HCT116 (cell line): ENCODE results near the gene SEMA3F. TPM values are rescaled to one million over a fixed set of nuclear protein-coding genes. Genes with fewer than 3 reads are reported as not detected.

ENCODE experiments used
- ATAC-seq: fragments of 200-7000 bp; cut with Tn5 transposase; 2 replicates; pipeline ENCODE4 v1.9.1; 2020; ENCODE audit warnings: mild to moderate bottlenecking, moderate library complexity
- BruUV-seq: library from RNA; stranded (reverse); fragments of 400-500 nt; replicated peaks from 2 replicates; lab custom pipeline; 2021; lab: Mats Ljungman, UMichigan
- CTCF ChIA-PET: fragments of 300-600 bp; sonication (Branson Sonifier 250); formaldehyde crosslinking; loops from one replicate; lab custom pipeline; 2021; ENCODE audit warnings: antibody characterized with exemption; lab: Charles Lee
- POLR2A ChIA-PET: fragments of 300-600, 350-600 bp; sonication (Branson Sonifier 250); formaldehyde crosslinking; loops from one replicate; lab custom pipeline; 2021; ENCODE audit warnings: antibody characterized with exemption; lab: Charles Lee
- RAD21 ChIA-PET, 2 experiments: fragments of 300-600 bp; sonication (Branson Sonifier 250); formaldehyde crosslinking; loops; one replicate each; lab custom pipeline; 2023; ENCODE audit warnings: low total read pairs in 2 of 2; ENCODE audit not compliant: uncharacterized antibody in 2 of 2, unreplicated experiment in 2 of 2, low non-redundant PET in 1 of 2; lab: Charles Lee
- DNase-seq: peaks from one replicate; pipeline ENCODE4 v3.0.0-alpha.2; 2010; ENCODE audit warnings: low read depth, low spot score
- H2AFZ ChIP-seq: fragments of 200-600 bp; shearing (Covaris generic), sonication (generic); 2 replicates; pipeline ENCODE4 v1.6.1; 2017; ENCODE audit warnings: low read depth, mixed run types, mixed read lengths, antibody characterized with exemption, low read length; ENCODE audit not compliant: poor library complexity, severe bottlenecking
- H3K27ac ChIP-seq: 2 replicates; pipeline ENCODE4 v1.5.1; 2012; ENCODE audit warnings: low read depth, low read length
- H3K27me3 ChIP-seq: fragments of 200-600 bp; sonication (generic); 2 replicates; pipeline ENCODE4 v1.6.1; 2016; ENCODE audit warnings: mixed run types, low read length, mixed read lengths; ENCODE audit not compliant: insufficient read depth
- H3K36me3 ChIP-seq, 2 experiments: fragments of 200-500 bp in 1 of 2; fragments of 200-600 bp in 1 of 2; sonication (Bioruptor generic) in 1 of 2; sonication (generic) in 1 of 2; 2 replicates each; pipeline versions ENCODE4 v1.5.1 to v1.6.1; 2014 to 2016; ENCODE audit warnings: low read length in 2 of 2, inconsistent platforms in 1 of 2, mixed read lengths in 1 of 2, mixed run types in 1 of 2; ENCODE audit not compliant: insufficient read depth in 2 of 2, control insufficient read depth in 1 of 2
- H3K4me1 ChIP-seq, 2 experiments: fragments of 200-600 bp in 1 of 2; sonication (generic) in 1 of 2; 2 replicates each; pipeline versions ENCODE4 v1.5.1 to v1.6.1; 2012 to 2017; ENCODE audit warnings: low read length in 2 of 2, inconsistent platforms in 1 of 2, mild to moderate bottlenecking in 1 of 2, mixed read lengths in 1 of 2, mixed run types in 1 of 2, moderate library complexity in 1 of 2; ENCODE audit not compliant: insufficient read depth in 2 of 2, control insufficient read depth in 1 of 2
- H3K4me2 ChIP-seq: fragments of 200-600 bp; sonication (generic); 2 replicates; pipeline ENCODE4 v1.6.1; 2017; ENCODE audit warnings: mixed run types, low read length, mixed read lengths
- H3K4me3 ChIP-seq, 2 experiments: fragments of 200-600 bp in 1 of 2; sonication (generic) in 1 of 2; replicated peaks in 1 of 2; 2 replicates each; pipeline ENCODE4 v1.5.1; 2011 to 2016; ENCODE audit warnings: low read length in 2 of 2, control low read depth in 1 of 2, low read depth in 1 of 2, mild to moderate bottlenecking in 1 of 2, mixed read lengths in 1 of 2, mixed run types in 1 of 2
- H3K79me2 ChIP-seq: fragments of 200-600 bp; sonication (generic); 2 replicates; pipeline ENCODE4 v1.6.1; 2017; ENCODE audit warnings: mild to moderate bottlenecking, mixed run types, low read length, moderate library complexity, mixed read lengths; ENCODE audit not compliant: insufficient read depth
- H3K9ac ChIP-seq: fragments of 200-600 bp; sonication (generic); 2 replicates; pipeline ENCODE4 v1.6.1; 2016; ENCODE audit warnings: low read length, mixed read lengths
- H3K9me2 ChIP-seq: fragments of 200-600 bp; sonication (generic), shearing (Covaris generic); 2 replicates; pipeline ENCODE4 v1.6.1; 2017; ENCODE audit warnings: mixed run types, mild to moderate bottlenecking, moderate library complexity; ENCODE audit not compliant: insufficient read depth
- H3K9me3 ChIP-seq, 2 experiments: fragments of 200-500 bp in 1 of 2; fragments of 200-600 bp in 1 of 2; sonication (Bioruptor generic) in 1 of 2; sonication (generic) in 1 of 2; 2 replicates each; pipeline ENCODE4 v1.6.1; 2014 to 2017; ENCODE audit warnings: low read length in 2 of 2, mixed read lengths in 2 of 2, inconsistent platforms in 1 of 2, low read depth in 1 of 2, mild to moderate bottlenecking in 1 of 2, mixed run types in 1 of 2, moderate library complexity in 1 of 2; ENCODE audit not compliant: control insufficient read depth in 1 of 2, insufficient read depth in 1 of 2
- H4K20me1 ChIP-seq: fragments of 200-600 bp; sonication (generic), shearing (Covaris generic); 2 replicates; pipeline ENCODE4 v1.6.1; 2017; ENCODE audit warnings: mixed run types, mild to moderate bottlenecking, moderate library complexity; ENCODE audit not compliant: insufficient read depth
- CBX3 ChIP-seq: IDR thresholded peaks from 2 replicates; pipeline ENCODE4 v1.6.1; 2012; ENCODE audit warnings: low read depth
- CTCF ChIP-seq, 3 experiments: fragments of 200-600 bp in 1 of 3; sonication (generic) in 1 of 3; IDR thresholded peaks in 2 of 3; conservative IDR thresholded peaks in 1 of 3; 2 replicates each; pipeline ENCODE4 v1.5.1; 2012 to 2017; ENCODE audit warnings: low read depth in 2 of 3, low read length in 2 of 3, antibody characterized with exemption in 1 of 3, borderline replicate concordance in 1 of 3, control low read depth in 1 of 3, mild to moderate bottlenecking in 1 of 3, mixed read lengths in 1 of 3, mixed run types in 1 of 3, moderate library complexity in 1 of 3; ENCODE audit not compliant: insufficient read depth in 1 of 3
- FOSL1 ChIP-seq: IDR thresholded peaks from 2 replicates; pipeline ENCODE4 v1.6.1; 2012; ENCODE audit warnings: low read depth
- RAD21 ChIP-seq: IDR thresholded peaks from 2 replicates; pipeline ENCODE4 v1.6.1; 2012; ENCODE audit warnings: low read depth, mild to moderate bottlenecking
- SP1 ChIP-seq: IDR thresholded peaks from 2 replicates; pipeline ENCODE4 v1.6.1; 2012; ENCODE audit warnings: low read depth
- TCF7L2 ChIP-seq: IDR thresholded peaks from 2 replicates; pipeline ENCODE4 v1.7.0; 2011; ENCODE audit warnings: borderline replicate concordance, inconsistent platforms; ENCODE audit not compliant: insufficient read depth, insufficient read length; ENCODE audit errors: extremely low read depth
- YY1 ChIP-seq: IDR thresholded peaks from 2 replicates; pipeline ENCODE4 v1.6.1; 2011; ENCODE audit warnings: low read length, low read depth, moderate library complexity, mild to moderate bottlenecking; ENCODE audit not compliant: insufficient replicate concordance; ENCODE audit errors: extremely low read depth
- intact Hi-C: fragments of 100-400 bp; cut with micrococcal nuclease; formaldehyde crosslinking; loops from 2 replicates; pipeline ENCODE4 v1.10.0; 2022
- total RNA-seq: library from RNA; stranded (reverse); gene quantifications from one replicate; pipeline ENCODE4 v1.2.1, GENCODE V29; 2021; ENCODE audit not compliant: unreplicated experiment
- TF ChIP-seq, protein P1 (sequence below): IDR thresholded peaks from 2 replicates; pipeline ENCODE4 v1.6.1; 2012

The SEMA3F gene
- total RNA-seq, 1 experiment from 2014 or later, result 15.7 TPM

GRCh38 chr3:50136714-50137405, 18.3 kb upstream of the SEMA3F start:
- no peak overlapping the region for H3K4me2 ChIP-seq
- no peaks in the 10 kb centered on the region for H3K36me3 ChIP-seq
- ChIA-PET POLR2A (no interaction called here), CTCF (no interaction called here), RAD21 (no interaction called here)
- no peaks in the 10 kb centered on the region for H3K9me2 ChIP-seq
- no peak overlapping the region for H3K4me3 ChIP-seq
- TF ChIP-seq, protein P1, sequence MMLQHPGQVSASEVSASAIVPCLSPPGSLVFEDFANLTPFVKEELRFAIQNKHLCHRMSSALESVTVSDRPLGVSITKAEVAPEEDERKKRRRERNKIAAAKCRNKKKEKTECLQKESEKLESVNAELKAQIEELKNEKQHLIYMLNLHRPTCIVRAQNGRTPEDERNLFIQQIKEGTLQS, result no peak
- TF ChIP-seq TCF7L2, result no peak
- no peak for TF ChIP-seq CBX3
- TF ChIP-seq SP1, result no peak
- TF ChIP-seq YY1, result no peak
- TF ChIP-seq FOSL1, result no peak
- no peak for TF ChIP-seq RAD21
- no peak for TF ChIP-seq CTCF (IDR thresholded peaks at IDR 0.05 in 2 of 3, conservative IDR thresholded peaks at IDR 0.05 in 1 of 3; ENCODE audit: borderline replicate concordance in 1 of 3, insufficient read depth in 1 of 3, low read depth in 2 of 3, low read length in 2 of 3)
- no TSS peak for BruUV-seq
- no peaks in the 10 kb centered on the region for H3K9me3 ChIP-seq
- no peaks in the 10 kb centered on the region for H4K20me1 ChIP-seq
- no peak overlapping the region; the same call in 1 of the 2 replicates for H3K27ac ChIP-seq
- H3K4me1 ChIP-seq, result no peaks in the 10 kb centered on the region
- no peak for ATAC-seq
- intact Hi-C loops, result no loop called here
- no peak for DNase-seq
- no peak overlapping the region for H3K9ac ChIP-seq
- no peaks in the 10 kb centered on the region for H3K27me3 ChIP-seq
- no peaks in the 10 kb centered on the region for H3K79me2 ChIP-seq
- no peak overlapping the region for H2AFZ ChIP-seq
